PFSK-1 (cell line): Measurements from ENCODE around the gene GSK3A.

ENCODE experiments used
- POLR2AphosphoS5 ChIP-seq: IDR thresholded peaks from 2 replicates; pipeline ENCODE4 v1.6.1; 2012; ENCODE audit warnings: low read depth, mild to moderate bottlenecking, control low read depth, low read length, moderate library complexity
- REST ChIP-seq, 2 experiments: IDR thresholded peaks; 2 replicates each; pipeline versions ENCODE4 v1.6.1 to v1.8.0; 2011 to 2012; ENCODE audit warnings: low read depth in 2 of 2, low read length in 2 of 2, control low read depth in 1 of 2, inconsistent platforms in 1 of 2, mild to moderate bottlenecking in 1 of 2, moderate library complexity in 1 of 2; ENCODE audit not compliant: insufficient read depth in 1 of 2
- SIN3A ChIP-seq: IDR thresholded peaks from 2 replicates; pipeline ENCODE4 v1.6.1; 2012; ENCODE audit warnings: mild to moderate bottlenecking, low read length, moderate library complexity, borderline replicate concordance; ENCODE audit not compliant: insufficient read depth
- TAF1 ChIP-seq: IDR thresholded peaks from 2 replicates; pipeline ENCODE4 v1.6.1; 2012; ENCODE audit warnings: low read length, control low read depth, borderline replicate concordance; ENCODE audit not compliant: insufficient read depth

GRCh38 chr19:42234364-42234763 is 8.0 kb downstream of the GSK3A start:
- TF ChIP-seq TAF1 (no peak), SIN3A (no peak), POLR2AphosphoS5 (no peak), REST (IDR thresholded peaks at IDR 0.05; ENCODE audit: insufficient read depth in 1 of 2, low read depth in 2 of 2, low read length in 2 of 2) (no peak)
